ENCODE measurements around the gene SELENON. TPM values are rescaled to one million over a fixed set of nuclear protein-coding genes. Genes with fewer than 3 reads are reported as not detected.

Gene SELENON
- total RNA-seq, 1 donor from 2014 or later: 64.1 TPM

DNA sequence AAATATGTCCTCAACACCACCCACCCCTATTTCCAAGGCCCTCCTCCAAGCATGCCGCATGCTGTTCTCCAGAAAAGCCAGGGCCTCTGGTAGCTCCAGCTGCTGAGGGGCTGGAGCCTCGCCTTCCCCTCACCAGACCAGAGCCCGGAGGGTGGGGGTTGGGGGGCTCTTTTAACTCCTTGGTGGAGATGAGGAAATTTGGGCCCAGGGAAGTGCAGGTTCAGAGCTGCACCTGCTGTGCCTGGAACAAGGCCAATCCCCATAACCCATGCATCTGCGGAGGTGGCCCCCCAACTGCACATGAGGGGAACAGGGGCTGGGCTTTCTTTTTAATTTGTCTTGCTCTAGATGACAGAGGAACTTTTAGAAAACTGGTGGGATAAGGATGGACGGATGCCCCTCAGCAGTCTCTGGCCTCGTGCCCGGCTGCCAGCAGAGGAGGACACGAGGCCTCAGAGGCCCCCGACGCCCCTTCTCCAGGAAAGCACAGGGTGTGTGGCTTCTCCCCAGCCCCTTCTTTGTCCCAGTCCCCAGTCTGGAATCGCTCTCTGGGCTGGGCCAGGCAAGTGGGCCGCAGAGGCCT, 550 bp upstream of the SELENON start:
- peaks cover 15% of the 10 kb centered on the region for H3K79me2 ChIP-seq (ENCODE audit: insufficient read depth, low read length)
- H2AFZ ChIP-seq (ENCODE audit: low read depth, low read length): peak overlapping the region; percentile 96
- peak overlapping the region; percentile 51 for H3K27ac ChIP-seq (ENCODE audit: low read depth, low read length)
- Mint-ChIP-seq H3K36me3 (ENCODE audit: low read depth, unreplicated experiment) (peaks cover 6% of the 10 kb centered on the region), H3K4me1 (ENCODE audit: low read depth, unreplicated experiment) (peaks cover 16% of the 10 kb centered on the region), H3K27me3 (ENCODE audit: low read depth, unreplicated experiment) (peaks cover 6% of the 10 kb centered on the region), H3K9me3 (ENCODE audit: unreplicated experiment) (peaks cover 1% of the 10 kb centered on the region), H3K4me3 (ENCODE audit: unreplicated experiment) (peak overlapping the region; percentile 76), H3K27ac (ENCODE audit: unreplicated experiment) (peak overlapping the region; percentile 47)
- no peaks in the 10 kb centered on the region for H3K36me3 ChIP-seq (ENCODE audit: insufficient read depth, low read length)
- DNase-seq (ENCODE audit: low read depth): no peak
- no peak for FAIRE-seq
- peaks cover 5% of the 10 kb centered on the region for H4K20me1 ChIP-seq (ENCODE audit: insufficient read depth, low read length)
- H3K27me3 ChIP-seq (ENCODE audit: insufficient read depth, low read length): no peaks in the 10 kb centered on the region
- no peaks in the 10 kb centered on the region for H3K9me3 ChIP-seq (ENCODE audit: insufficient read depth, low read depth, low read length)
- H3K4me2 ChIP-seq (ENCODE audit: low read length): peak overlapping the region; percentile 85
- H3K4me1 ChIP-seq (ENCODE audit: insufficient read depth, low read length): peaks cover 8% of the 10 kb centered on the region
- TF ChIP-seq CTCF (IDR thresholded peaks at IDR 0.05; ENCODE audit: insufficient read depth, low read depth, low read length): no peak
- TF ChIP-seq EZH2 (IDR thresholded peaks at IDR 0.05; ENCODE audit: insufficient read depth, low read length): no peak
- peak overlapping the region; percentile 55 for H3K4me3 ChIP-seq (ENCODE audit: insufficient read depth, low read depth, low read length)
- H3K9ac ChIP-seq (ENCODE audit: low read length): peak overlapping the region; percentile 79

DNA sequence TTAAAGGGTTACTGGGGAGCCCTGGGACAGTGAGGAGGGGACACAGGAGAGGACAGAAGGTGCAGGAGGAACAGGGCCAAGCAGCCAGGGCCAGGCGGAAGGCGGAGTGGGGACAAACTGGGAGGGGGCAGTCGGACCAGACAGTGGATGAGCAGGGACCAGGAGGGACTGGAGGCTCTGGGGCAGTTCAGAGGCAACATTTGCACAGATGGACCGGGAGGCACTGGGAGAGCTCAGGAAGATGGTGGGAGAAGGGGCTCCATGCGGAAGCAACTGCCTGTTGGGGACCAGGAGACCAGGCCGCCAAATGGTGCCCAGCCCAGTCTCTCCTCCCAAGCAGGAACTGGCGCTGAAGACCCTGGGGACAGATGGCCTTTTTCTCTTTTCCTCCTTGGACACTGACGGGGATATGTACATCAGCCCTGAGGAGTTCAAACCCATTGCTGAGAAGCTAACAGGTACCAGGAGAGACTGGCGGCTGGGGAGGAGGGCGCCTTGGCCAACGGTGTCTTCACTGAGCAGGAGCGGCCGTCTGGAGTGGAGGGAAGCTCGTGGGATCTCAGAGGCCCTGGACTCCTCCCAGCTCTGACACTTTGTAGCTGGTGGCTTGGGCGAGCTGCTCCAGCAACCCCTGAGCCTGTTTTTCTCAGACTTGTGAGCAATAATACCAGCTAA, 847 bp downstream of the SELENON start:
- H3K27me3 Mint-ChIP-seq (ENCODE audit: low read depth, unreplicated experiment): peaks cover 4% of the 10 kb centered on the region
- Histone ChIP-seq H3K4me1 (ENCODE audit: insufficient read depth, low read length) (peaks cover 20% of the 10 kb centered on the region), H3K27me3 (ENCODE audit: insufficient read depth, low read length) (no peaks in the 10 kb centered on the region), H3K9ac (ENCODE audit: low read length) (peak overlapping the region; percentile 86), H3K4me2 (ENCODE audit: low read length) (peak overlapping the region; percentile 95), H3K36me3 (ENCODE audit: insufficient read depth, low read length) (peaks cover 2% of the 10 kb centered on the region), H3K27ac (ENCODE audit: low read depth, low read length) (no peak overlapping the region), H2AFZ (ENCODE audit: low read depth, low read length) (peak overlapping the region; percentile 58), H4K20me1 (ENCODE audit: insufficient read depth, low read length) (peaks cover 15% of the 10 kb centered on the region), H3K9me3 (ENCODE audit: insufficient read depth, low read depth, low read length) (no peaks in the 10 kb centered on the region), H3K79me2 (ENCODE audit: insufficient read depth, low read length) (peaks cover 15% of the 10 kb centered on the region), H3K4me3 (ENCODE audit: insufficient read depth, low read depth, low read length) (peak overlapping the region; percentile 64)
- peak overlapping the region; percentile 87 for H3K4me3 Mint-ChIP-seq (ENCODE audit: unreplicated experiment)
- H3K4me1 Mint-ChIP-seq (ENCODE audit: low read depth, unreplicated experiment): peaks cover 11% of the 10 kb centered on the region
- H3K36me3 Mint-ChIP-seq (ENCODE audit: low read depth, unreplicated experiment): peaks cover 7% of the 10 kb centered on the region
- DNase-seq (ENCODE audit: low read depth): no peak
- FAIRE-seq: no peak
- no peaks in the 10 kb centered on the region for H3K9me3 Mint-ChIP-seq (ENCODE audit: unreplicated experiment)
- no peak overlapping the region for H3K27ac Mint-ChIP-seq (ENCODE audit: unreplicated experiment)
- TF ChIP-seq CTCF (IDR thresholded peaks at IDR 0.05; ENCODE audit: insufficient read depth, low read depth, low read length) (no peak), EZH2 (IDR thresholded peaks at IDR 0.05; ENCODE audit: insufficient read depth, low read length) (no peak)

DNA sequence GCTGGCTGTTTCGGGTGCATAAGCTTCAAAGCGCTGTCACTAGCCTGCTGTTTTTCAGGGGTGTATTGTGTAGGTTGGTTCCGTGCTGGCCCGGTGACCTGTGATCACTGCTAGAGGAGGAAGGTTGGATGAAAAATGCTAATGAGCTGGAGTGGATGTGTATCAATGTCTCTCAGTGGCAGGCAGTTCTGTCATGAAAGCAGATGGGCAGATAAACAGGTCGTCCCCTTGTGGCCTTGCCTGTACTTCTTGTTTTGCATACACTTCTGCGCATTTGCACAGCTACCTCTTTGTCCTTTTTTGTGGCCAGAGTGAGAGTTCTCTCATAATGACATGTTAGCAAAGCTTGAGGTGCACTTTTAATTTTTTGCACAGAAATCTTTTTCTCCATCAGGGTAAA, 2.9 kb downstream of the SELENON start:
- Histone ChIP-seq H3K9me3 (ENCODE audit: insufficient read depth, low read depth, low read length) (no peaks in the 10 kb centered on the region), H4K20me1 (ENCODE audit: insufficient read depth, low read length) (peaks cover 26% of the 10 kb centered on the region), H3K4me1 (ENCODE audit: insufficient read depth, low read length) (peaks cover 28% of the 10 kb centered on the region), H3K36me3 (ENCODE audit: insufficient read depth, low read length) (peaks cover 5% of the 10 kb centered on the region), H3K79me2 (ENCODE audit: insufficient read depth, low read length) (peaks cover 15% of the 10 kb centered on the region), H2AFZ (ENCODE audit: low read depth, low read length) (no peak overlapping the region), H3K27ac (ENCODE audit: low read depth, low read length) (no peak overlapping the region), H3K27me3 (ENCODE audit: insufficient read depth, low read length) (no peaks in the 10 kb centered on the region), H3K9ac (ENCODE audit: low read length) (no peak overlapping the region), H3K4me2 (ENCODE audit: low read length) (no peak overlapping the region), H3K4me3 (ENCODE audit: insufficient read depth, low read depth, low read length) (no peak overlapping the region)
- peaks cover 2% of the 10 kb centered on the region for H3K27me3 Mint-ChIP-seq (ENCODE audit: low read depth, unreplicated experiment)
- TF ChIP-seq CTCF (IDR thresholded peaks at IDR 0.05; ENCODE audit: insufficient read depth, low read depth, low read length) (no peak), EZH2 (IDR thresholded peaks at IDR 0.05; ENCODE audit: insufficient read depth, low read length) (no peak)
- FAIRE-seq (no peak), DNase-seq (ENCODE audit: low read depth) (no peak)
- no peaks in the 10 kb centered on the region for H3K9me3 Mint-ChIP-seq (ENCODE audit: unreplicated experiment)
- no peak overlapping the region for H3K27ac Mint-ChIP-seq (ENCODE audit: unreplicated experiment)
- H3K4me1 Mint-ChIP-seq (ENCODE audit: low read depth, unreplicated experiment): peaks cover 9% of the 10 kb centered on the region
- no peak overlapping the region for H3K4me3 Mint-ChIP-seq (ENCODE audit: unreplicated experiment)
- peaks cover 11% of the 10 kb centered on the region for H3K36me3 Mint-ChIP-seq (ENCODE audit: low read depth, unreplicated experiment)
